Neural cell (in vitro differentiated cells): Measurements from ENCODE around the gene TLE2. TPM values are rescaled to one million over a fixed set of nuclear protein-coding genes. Genes with fewer than 3 reads are reported as not detected.
A peak's percentile ranks its signal among the peaks of the same experiment; 100 is the strongest.

Source experiments
- H2AFZ ChIP-seq: fragments of 200-600, 300-800 bp; sonication (generic), shearing (Covaris generic); 2 replicates; pipeline ENCODE4 v1.6.0; 2014; ENCODE audit warnings: low read depth, mild to moderate bottlenecking, antibody characterized with exemption, low read length, moderate library complexity
- H3F3A ChIP-seq: fragments of 200-600 bp; shearing (Covaris generic); 2 replicates; pipeline ENCODE4 v1.6.1; 2016; ENCODE audit warnings: mild to moderate bottlenecking, moderate library complexity, mixed read lengths, antibody characterized with exemption, low read length; ENCODE audit not compliant: insufficient read depth, poor library complexity, severe bottlenecking
- H3K27ac ChIP-seq: fragments of 200-600, 300-800 bp; sonication (generic), shearing (Covaris generic); 2 replicates; pipeline ENCODE4 v1.5.1; 2014; ENCODE audit warnings: mild to moderate bottlenecking, low read length, moderate library complexity
- H3K27me3 ChIP-seq: fragments of 300-800, 200-600 bp; sonication (generic), shearing (Covaris generic); 2 replicates; pipeline ENCODE4 v1.6.0; 2014; ENCODE audit warnings: mild to moderate bottlenecking, low read depth, low read length, moderate library complexity; ENCODE audit not compliant: insufficient read depth
- H3K36me3 ChIP-seq: fragments of 300-800, 200-600 bp; sonication (generic), shearing (Covaris generic); 2 replicates; pipeline ENCODE4 v1.5.1; 2014; ENCODE audit warnings: mild to moderate bottlenecking, antibody characterized with exemption, low read length, moderate library complexity; ENCODE audit not compliant: insufficient read depth
- H3K4me2 ChIP-seq: fragments of 300-800, 200-600 bp; sonication (generic), shearing (Covaris generic); 2 replicates; pipeline ENCODE4 v1.6.0; 2014; ENCODE audit warnings: mild to moderate bottlenecking, low read length
- H3K4me3 ChIP-seq: fragments of 300-800, 200-600 bp; sonication (generic), shearing (Covaris generic); 2 replicates; pipeline ENCODE4 v1.5.1; 2014; ENCODE audit warnings: mild to moderate bottlenecking, low read length, moderate library complexity
- H3K79me2 ChIP-seq: fragments of 200-600 bp; shearing (Covaris generic); replicated peaks from 2 replicates; pipeline ENCODE4 v1.6.0; 2014; ENCODE audit warnings: mild to moderate bottlenecking, low read length, moderate library complexity; ENCODE audit not compliant: insufficient read depth
- H3K9ac ChIP-seq: fragments of 300-800, 200-600 bp; sonication (generic), shearing (Covaris generic); 2 replicates; pipeline ENCODE4 v1.6.1; 2016; ENCODE audit warnings: mild to moderate bottlenecking, low read length, mixed read lengths
- H3K9me2 ChIP-seq: fragments of 200-600 bp; shearing (Covaris generic); 2 replicates; pipeline ENCODE4 v1.6.1; 2016; ENCODE audit warnings: mild to moderate bottlenecking, low read length, mixed read lengths; ENCODE audit not compliant: insufficient read depth
- H3K9me3 ChIP-seq: fragments of 200-600, 300-800 bp; sonication (generic), shearing (Covaris generic); 2 replicates; pipeline ENCODE4 v1.6.1; 2016; ENCODE audit warnings: mild to moderate bottlenecking, mixed run types, low read length, moderate library complexity, mixed read lengths
- H4K20me1 ChIP-seq: fragments of 200-600 bp; shearing (Covaris generic); 2 replicates; pipeline ENCODE4 v1.6.1; 2016; ENCODE audit warnings: mild to moderate bottlenecking, mixed run types; ENCODE audit not compliant: insufficient read depth
- CTCF ChIP-seq: fragments of 450-650 bp; IDR thresholded peaks from 2 replicates; pipeline ENCODE4 v1.5.1; 2014; ENCODE audit warnings: antibody characterized with exemption, mild to moderate bottlenecking, moderate library complexity; ENCODE audit not compliant: poor library complexity, severe bottlenecking
- EP300 ChIP-seq: fragments of 450-650 bp; conservative IDR thresholded peaks from 2 replicates; pipeline ENCODE4 v1.6.1; 2014; ENCODE audit warnings: antibody characterized with exemption, mild to moderate bottlenecking, moderate library complexity; ENCODE audit not compliant: poor library complexity, severe bottlenecking
- EZH2 ChIP-seq: fragments of 200-600, 300-800 bp; shearing (Covaris generic), sonication (generic); IDR thresholded peaks from 2 replicates; pipeline ENCODE4 v1.6.1; 2014; ENCODE audit warnings: antibody characterized with exemption, low read length, borderline replicate concordance, mild to moderate bottlenecking; ENCODE audit not compliant: insufficient read depth, poor library complexity, severe bottlenecking
- MXI1 ChIP-seq: fragments of 450-650 bp; conservative IDR thresholded peaks from 2 replicates; pipeline ENCODE4 v1.6.1; 2014; ENCODE audit warnings: antibody characterized with exemption, mild to moderate bottlenecking; ENCODE audit not compliant: poor library complexity, severe bottlenecking
- POLR2AphosphoS5 ChIP-seq: IDR thresholded peaks from 2 replicates; pipeline ENCODE4 v1.6.1; 2012
- RAD21 ChIP-seq: fragments of 450-650 bp; conservative IDR thresholded peaks from 2 replicates; pipeline ENCODE4 v1.6.1; 2014; ENCODE audit warnings: antibody characterized with exemption, mild to moderate bottlenecking, moderate library complexity
- REST ChIP-seq: IDR thresholded peaks from 2 replicates; pipeline ENCODE4 v1.6.1; 2012; ENCODE audit warnings: borderline replicate concordance
- SMC3 ChIP-seq: fragments of 450-650 bp; conservative IDR thresholded peaks from 2 replicates; pipeline ENCODE4 v1.6.1; 2014; ENCODE audit warnings: antibody characterized with exemption, mild to moderate bottlenecking, moderate library complexity; ENCODE audit not compliant: poor library complexity
- TAF1 ChIP-seq: IDR thresholded peaks from 2 replicates; pipeline ENCODE4 v1.6.1; 2012; ENCODE audit warnings: low read depth
- polyA plus RNA-seq: library from polyadenylated mRNA; depleted of rRNA; stranded (reverse); fragments of >200 nt; gene quantifications from 2 replicates; pipeline ENCODE4 v1.2.3, GENCODE V29; 2014

Gene TLE2
- polyA plus RNA-seq, 1 donor from 2014 or later, result 7.0 TPM

GRCh38 chr19:2976609-2977000, 52.5 kb downstream of the TLE2 start:
- Histone ChIP-seq H3K27me3 (peaks cover 70% of the 10 kb centered on the region), H3K9ac (no peak overlapping the region), H3K27ac (no peak overlapping the region)

GRCh38 chr19:2974342-2975041, 54.6 kb downstream of the TLE2 start:
- H3K9ac ChIP-seq, result no peak overlapping the region
- H4K20me1 ChIP-seq, result no peaks in the 10 kb centered on the region
- H2AFZ ChIP-seq, result no peak overlapping the region
- H3K9me2 ChIP-seq, result no peaks in the 10 kb centered on the region
- no peak overlapping the region for H3K27ac ChIP-seq
- H3K4me3 ChIP-seq, result no peak overlapping the region
- no peaks in the 10 kb centered on the region for H3K36me3 ChIP-seq
- no peaks in the 10 kb centered on the region for H3K79me2 ChIP-seq
- no peak for TF ChIP-seq EP300
- H3F3A ChIP-seq, result no peaks in the 10 kb centered on the region
- H3K27me3 ChIP-seq, result peaks cover 57% of the 10 kb centered on the region
- no peaks in the 10 kb centered on the region for H3K9me3 ChIP-seq
- no peak overlapping the region for H3K4me2 ChIP-seq

More at GRCh38 chr19:2976609-2977000, 52.5 kb downstream of the TLE2 start:
- H4K20me1 ChIP-seq, result no peaks in the 10 kb centered on the region
- H3K9me2 ChIP-seq, result no peaks in the 10 kb centered on the region
- no peak for TF ChIP-seq MXI1
- TF ChIP-seq POLR2AphosphoS5, result no peak
- TF ChIP-seq CTCF, result no peak
- TF ChIP-seq EP300, result no peak
- TF ChIP-seq SMC3, result no peak
- TF ChIP-seq REST, result no peak
- no peak for TF ChIP-seq RAD21
- TF ChIP-seq EZH2, result no peak
- no peak for TF ChIP-seq TAF1
- H3F3A ChIP-seq, result no peaks in the 10 kb centered on the region
- peak overlapping the region; percentile 94 for H3K4me2 ChIP-seq
- peak overlapping the region; percentile 62 for H3K4me3 ChIP-seq
- H3K9me3 ChIP-seq, result no peaks in the 10 kb centered on the region
- H3K36me3 ChIP-seq, result no peaks in the 10 kb centered on the region
- no peak overlapping the region for H2AFZ ChIP-seq
- no peaks in the 10 kb centered on the region for H3K79me2 ChIP-seq
